Activated naive CD8-positive, alpha-beta T cell (primary cell): ENCODE results near the gene SGIP1.

Experiments used
- H3K27ac Mint-ChIP-seq: one replicate; pipeline ENCODE4 v1.8.0; 2021; ENCODE audit warnings: mixed read lengths
- H3K27me3 Mint-ChIP-seq: one replicate; pipeline ENCODE4 v1.8.0; 2021; ENCODE audit warnings: mixed read lengths
- H3K36me3 Mint-ChIP-seq: one replicate; pipeline ENCODE4 v1.8.0; 2021; ENCODE audit warnings: mixed read lengths
- H3K4me1 Mint-ChIP-seq: one replicate; pipeline ENCODE4 v1.8.0; 2021; ENCODE audit warnings: low read depth, mixed read lengths
- H3K4me3 Mint-ChIP-seq: one replicate; pipeline ENCODE4 v1.8.0; 2021; ENCODE audit warnings: mild to moderate bottlenecking, mixed read lengths
- H3K9me3 Mint-ChIP-seq: one replicate; pipeline ENCODE4 v1.8.0; 2021; ENCODE audit warnings: low read depth, mixed read lengths

Gene SGIP1

DNA sequence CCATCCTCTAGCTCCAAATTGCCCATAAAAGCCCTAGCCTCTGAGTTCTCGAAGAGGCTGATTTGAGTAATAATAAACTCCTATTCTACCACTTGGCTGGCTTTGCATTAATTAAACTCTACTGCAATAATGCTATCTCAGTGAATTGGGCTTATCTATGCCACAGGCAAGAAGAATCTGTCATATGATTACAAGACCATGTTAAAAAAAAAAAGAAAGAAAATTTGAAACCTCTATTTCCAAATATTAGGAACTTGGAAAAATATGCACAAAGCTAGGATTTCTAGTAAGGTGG, 27.6 kb upstream of the SGIP1 start:
- Mint-ChIP-seq H3K27ac (no peak overlapping the region), H3K9me3 (no peaks in the 10 kb centered on the region), H3K4me3 (no peak overlapping the region), H3K27me3 (peaks cover 4% of the 10 kb centered on the region), H3K36me3 (no peaks in the 10 kb centered on the region), H3K4me1 (no peaks in the 10 kb centered on the region)

DNA sequence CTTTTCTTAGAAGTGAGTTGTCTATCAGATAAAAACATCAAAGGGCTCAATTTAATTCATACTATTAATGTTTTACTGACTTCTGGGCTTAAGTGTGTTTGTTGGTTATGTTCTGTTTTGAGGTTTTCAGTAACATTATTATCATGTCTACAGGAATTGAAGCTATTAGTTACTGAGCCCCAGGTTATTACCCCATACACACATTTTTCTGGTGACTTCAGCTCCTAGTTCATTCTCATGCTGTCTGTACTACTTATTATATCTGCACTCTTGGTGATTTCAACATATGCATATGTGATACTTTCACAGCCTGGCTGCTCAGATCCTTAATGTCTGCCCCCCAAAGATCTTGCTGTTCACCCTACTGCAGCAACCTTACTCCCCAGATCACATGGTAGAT, 27.0 kb upstream of the SGIP1 start:
- H3K27me3 Mint-ChIP-seq, result peaks cover 2% of the 10 kb centered on the region
- no peak overlapping the region for H3K27ac Mint-ChIP-seq
- H3K4me1 Mint-ChIP-seq, result no peaks in the 10 kb centered on the region
- no peaks in the 10 kb centered on the region for H3K36me3 Mint-ChIP-seq
- H3K9me3 Mint-ChIP-seq, result no peaks in the 10 kb centered on the region
- no peak overlapping the region for H3K4me3 Mint-ChIP-seq

DNA sequence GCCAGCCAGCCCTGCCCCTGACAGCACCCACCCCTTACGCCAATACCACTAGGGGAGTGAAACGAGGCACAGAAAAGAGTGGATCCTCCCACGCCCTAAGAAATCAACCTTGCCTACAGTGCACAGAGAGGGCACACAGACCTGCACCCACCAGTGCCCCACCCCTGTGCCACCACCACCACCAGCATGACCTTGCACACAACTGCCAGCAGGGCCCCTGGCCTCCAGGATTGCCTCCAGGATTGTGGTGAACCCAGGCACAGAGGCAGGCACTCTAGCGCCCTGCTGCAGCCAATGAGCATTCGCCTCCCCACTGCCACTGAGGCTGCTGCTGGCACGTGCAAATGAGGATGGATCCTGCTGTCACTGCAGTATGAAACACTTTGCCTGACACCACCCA, 23.5 kb upstream of the SGIP1 start:
- Mint-ChIP-seq H3K4me3 (no peak overlapping the region), H3K27ac (no peak overlapping the region), H3K4me1 (no peaks in the 10 kb centered on the region), H3K9me3 (no peaks in the 10 kb centered on the region), H3K27me3 (peaks cover 4% of the 10 kb centered on the region), H3K36me3 (no peaks in the 10 kb centered on the region)

DNA sequence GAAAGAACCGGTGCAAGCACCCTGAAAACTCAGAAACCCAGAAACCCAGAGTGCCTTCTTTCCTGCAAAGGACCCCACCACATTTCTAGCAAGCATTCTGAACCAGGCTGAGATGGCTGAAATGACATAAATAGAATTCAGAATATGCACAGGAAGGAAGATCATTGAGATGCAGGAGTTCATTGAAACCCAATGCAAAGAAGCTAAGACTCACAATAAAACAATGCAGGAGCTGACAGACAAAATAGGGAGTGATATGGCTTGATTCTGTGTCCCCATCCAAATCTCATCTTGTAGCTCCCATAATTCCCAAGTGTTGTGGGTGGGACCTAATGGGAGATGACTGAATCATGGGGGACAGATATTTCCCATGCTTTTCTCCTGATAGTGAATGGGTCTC, 22.8 kb upstream of the SGIP1 start:
- Mint-ChIP-seq H3K36me3 (no peaks in the 10 kb centered on the region), H3K27me3 (peaks cover 4% of the 10 kb centered on the region), H3K9me3 (no peaks in the 10 kb centered on the region), H3K27ac (no peak overlapping the region), H3K4me1 (no peaks in the 10 kb centered on the region), H3K4me3 (no peak overlapping the region)

DNA sequence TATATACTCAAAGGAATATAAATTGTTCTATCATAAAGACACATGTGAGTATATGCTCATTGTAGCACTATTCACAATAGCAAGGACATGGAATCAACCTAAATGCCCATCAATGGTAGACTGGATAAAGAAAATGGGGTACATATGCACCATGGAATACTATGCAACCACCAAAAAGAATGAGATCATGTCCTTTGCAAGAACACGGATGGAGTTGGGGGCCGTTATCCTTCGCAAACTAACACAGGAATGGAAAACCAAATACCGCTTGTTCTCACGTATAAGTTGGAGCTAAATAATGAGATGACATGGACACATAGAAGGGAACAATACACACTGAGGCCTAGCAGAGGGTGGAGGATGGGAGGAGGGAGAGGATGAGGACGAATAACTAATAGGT, 16.0 kb upstream of the SGIP1 start:
- peaks cover 2% of the 10 kb centered on the region for H3K27me3 Mint-ChIP-seq
- no peak overlapping the region for H3K27ac Mint-ChIP-seq
- H3K4me3 Mint-ChIP-seq, result no peak overlapping the region
- no peaks in the 10 kb centered on the region for H3K4me1 Mint-ChIP-seq
- no peaks in the 10 kb centered on the region for H3K36me3 Mint-ChIP-seq
- H3K9me3 Mint-ChIP-seq, result no peaks in the 10 kb centered on the region

DNA sequence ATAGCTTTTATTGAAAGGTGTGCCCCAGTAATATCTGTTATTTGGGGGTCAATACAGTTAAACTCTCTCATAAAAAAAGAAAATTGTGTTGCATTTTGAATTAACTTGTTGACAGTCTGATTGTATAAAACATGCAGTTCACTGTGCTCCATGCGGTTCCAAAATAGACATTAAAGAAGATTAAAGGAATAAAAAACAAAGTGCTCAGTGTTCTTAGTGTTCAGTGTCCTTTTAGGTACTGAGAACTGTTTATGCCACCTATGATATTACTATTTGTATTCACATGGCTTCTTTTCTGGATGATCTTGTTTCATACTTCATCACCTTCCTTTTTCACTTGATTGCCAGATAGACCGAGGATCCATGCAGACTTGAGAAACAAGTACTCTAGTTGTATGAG, 15.3 kb upstream of the SGIP1 start:
- no peak overlapping the region for H3K4me3 Mint-ChIP-seq
- no peaks in the 10 kb centered on the region for H3K27me3 Mint-ChIP-seq
- H3K9me3 Mint-ChIP-seq, result no peaks in the 10 kb centered on the region
- no peaks in the 10 kb centered on the region for H3K36me3 Mint-ChIP-seq
- H3K27ac Mint-ChIP-seq, result no peak overlapping the region
- no peaks in the 10 kb centered on the region for H3K4me1 Mint-ChIP-seq

DNA sequence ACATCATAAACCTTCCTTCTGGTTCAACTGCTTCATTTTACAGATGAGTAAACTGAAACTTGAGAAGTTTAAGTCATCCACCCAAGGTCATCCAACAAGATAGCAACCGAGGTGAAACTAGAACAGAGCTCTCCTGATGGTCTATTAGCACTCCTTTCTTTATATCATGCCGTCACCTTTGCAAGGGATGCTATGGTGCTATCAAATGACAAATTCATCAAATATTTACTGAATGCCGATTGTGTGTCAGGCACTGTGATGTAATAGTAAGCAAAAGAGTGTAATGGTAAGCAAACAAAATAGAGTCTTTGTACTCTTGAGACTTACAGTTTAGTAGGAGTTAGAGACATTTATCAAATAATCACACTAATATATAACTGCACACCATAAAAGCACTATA, 14.0 kb upstream of the SGIP1 start:
- no peaks in the 10 kb centered on the region for H3K4me1 Mint-ChIP-seq
- no peak overlapping the region for H3K4me3 Mint-ChIP-seq
- H3K9me3 Mint-ChIP-seq, result no peaks in the 10 kb centered on the region
- no peaks in the 10 kb centered on the region for H3K36me3 Mint-ChIP-seq
- H3K27me3 Mint-ChIP-seq, result no peaks in the 10 kb centered on the region
- no peak overlapping the region for H3K27ac Mint-ChIP-seq

DNA sequence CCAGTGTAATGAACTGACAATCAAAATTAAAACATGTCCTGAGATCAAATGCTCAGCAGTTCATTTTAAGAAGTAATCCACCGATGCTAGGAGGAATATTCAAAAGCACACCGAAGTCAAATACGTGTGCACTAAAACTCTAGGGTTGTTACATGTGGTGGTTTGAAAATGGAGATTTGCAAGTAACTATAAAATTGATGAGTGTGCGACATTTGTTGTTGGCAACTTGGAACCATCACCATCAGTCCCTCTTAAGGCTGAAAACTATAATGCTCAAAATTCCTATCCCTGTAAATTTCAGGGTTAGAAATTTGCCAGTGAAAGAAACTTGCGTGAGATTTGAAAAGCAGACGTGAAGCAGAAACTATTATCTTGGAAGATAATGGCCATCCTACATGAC, 13.3 kb upstream of the SGIP1 start:
- no peak overlapping the region for H3K4me3 Mint-ChIP-seq
- H3K27ac Mint-ChIP-seq, result no peak overlapping the region
- H3K27me3 Mint-ChIP-seq, result no peaks in the 10 kb centered on the region
- H3K4me1 Mint-ChIP-seq, result no peaks in the 10 kb centered on the region
- no peaks in the 10 kb centered on the region for H3K9me3 Mint-ChIP-seq
- H3K36me3 Mint-ChIP-seq, result no peaks in the 10 kb centered on the region

DNA sequence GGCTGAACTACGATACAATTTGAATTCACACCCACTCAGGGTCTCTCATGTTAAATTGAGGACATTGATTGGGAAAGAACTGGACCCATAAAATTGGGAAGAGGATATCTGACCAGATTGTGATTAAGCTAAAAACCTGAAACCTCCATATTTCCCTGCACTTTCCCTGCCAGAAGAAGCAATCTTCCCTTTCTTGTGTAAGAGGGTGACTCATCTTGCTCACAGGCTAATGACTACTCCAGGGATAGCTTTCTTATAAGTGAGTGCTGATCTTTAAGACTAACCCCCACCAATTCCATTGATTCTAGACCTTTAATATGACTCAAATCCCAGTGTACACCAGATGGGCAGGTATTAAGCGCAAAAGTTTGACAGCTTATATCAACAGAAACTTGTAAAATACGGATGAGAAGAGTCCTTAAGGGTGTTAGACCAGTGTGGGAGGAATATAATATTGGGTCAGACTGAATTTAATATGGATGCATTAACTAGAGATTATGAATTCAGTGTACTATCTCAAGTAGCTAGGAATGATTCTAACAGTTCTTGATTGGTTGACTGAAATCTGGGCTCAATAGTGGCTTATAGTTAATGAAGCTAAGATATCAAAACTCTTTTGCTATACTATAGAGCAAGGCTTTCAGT, 12.1 kb upstream of the SGIP1 start:
- Mint-ChIP-seq H3K27ac (no peak overlapping the region), H3K36me3 (no peaks in the 10 kb centered on the region), H3K4me1 (no peaks in the 10 kb centered on the region), H3K9me3 (no peaks in the 10 kb centered on the region), H3K4me3 (no peak overlapping the region), H3K27me3 (no peaks in the 10 kb centered on the region)

DNA sequence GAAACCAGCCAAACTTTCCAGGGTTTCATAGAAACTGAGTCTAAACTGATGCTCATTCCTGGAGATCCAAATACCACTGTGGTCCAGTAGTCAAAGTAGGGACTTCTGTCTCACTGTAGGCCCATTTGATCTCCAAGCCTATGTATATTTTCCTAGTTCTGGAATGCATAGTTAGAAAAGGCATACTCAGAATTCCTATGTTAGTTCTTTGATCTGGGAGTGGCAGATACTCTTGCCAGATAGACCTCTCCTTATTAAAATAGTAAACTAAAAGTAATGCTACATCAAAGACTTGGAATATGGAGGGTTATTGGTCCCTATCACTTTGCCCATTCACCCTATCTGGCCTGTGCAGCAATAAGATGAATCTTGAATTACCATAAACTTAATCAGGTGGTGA, 10.4 kb upstream of the SGIP1 start:
- no peaks in the 10 kb centered on the region for H3K9me3 Mint-ChIP-seq
- no peaks in the 10 kb centered on the region for H3K4me1 Mint-ChIP-seq
- H3K36me3 Mint-ChIP-seq, result no peaks in the 10 kb centered on the region
- no peak overlapping the region for H3K4me3 Mint-ChIP-seq
- no peak overlapping the region for H3K27ac Mint-ChIP-seq
- no peaks in the 10 kb centered on the region for H3K27me3 Mint-ChIP-seq

DNA sequence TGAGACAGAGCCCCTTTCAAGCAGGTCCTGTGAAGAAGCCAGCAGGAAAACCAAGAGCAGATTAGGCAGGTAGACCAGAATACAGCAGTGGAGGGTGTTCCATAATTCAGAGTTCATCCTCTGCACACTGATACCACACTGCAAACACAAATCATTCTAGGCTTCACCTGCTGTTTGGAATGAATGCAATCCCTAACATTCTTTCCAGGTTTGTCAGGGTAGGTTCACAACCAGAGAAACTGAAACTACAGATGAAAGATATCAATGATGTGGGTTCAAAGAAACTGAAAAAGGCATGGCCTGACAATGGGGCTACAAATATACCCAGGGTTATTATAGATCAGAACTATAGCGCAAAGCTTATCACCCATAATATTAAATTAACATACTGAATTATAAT, 8.9 kb upstream of the SGIP1 start:
- Mint-ChIP-seq H3K27me3 (peaks cover 9% of the 10 kb centered on the region), H3K9me3 (no peaks in the 10 kb centered on the region), H3K4me3 (no peak overlapping the region)

DNA sequence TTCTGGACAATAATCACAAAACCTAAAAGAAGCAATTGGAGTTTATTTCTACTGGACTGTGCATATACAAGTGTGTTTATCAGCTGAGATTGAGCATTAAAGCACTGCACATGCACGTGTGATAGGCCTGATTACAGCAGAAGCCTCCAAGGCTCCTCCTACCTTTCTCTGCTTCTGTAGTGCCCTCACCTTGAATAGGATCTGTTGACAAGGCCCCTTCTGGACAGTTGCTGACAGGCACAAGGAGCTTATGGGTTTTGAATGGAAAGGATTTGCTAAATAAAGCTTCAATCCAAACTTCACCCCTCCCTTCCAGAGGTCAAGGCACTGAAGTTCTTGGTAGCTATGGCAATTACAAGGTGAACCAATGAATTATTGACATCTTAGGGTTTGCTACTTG, 7.9 kb upstream of the SGIP1 start:
- Mint-ChIP-seq H3K4me3 (no peak overlapping the region), H3K4me1 (no peaks in the 10 kb centered on the region), H3K9me3 (no peaks in the 10 kb centered on the region), H3K27ac (no peak overlapping the region), H3K36me3 (no peaks in the 10 kb centered on the region), H3K27me3 (peaks cover 12% of the 10 kb centered on the region)

More for the DNA sequence above, 8.9 kb upstream of the SGIP1 start:
- Mint-ChIP-seq H3K36me3 (no peaks in the 10 kb centered on the region), H3K4me1 (no peaks in the 10 kb centered on the region), H3K27ac (no peak overlapping the region)

DNA sequence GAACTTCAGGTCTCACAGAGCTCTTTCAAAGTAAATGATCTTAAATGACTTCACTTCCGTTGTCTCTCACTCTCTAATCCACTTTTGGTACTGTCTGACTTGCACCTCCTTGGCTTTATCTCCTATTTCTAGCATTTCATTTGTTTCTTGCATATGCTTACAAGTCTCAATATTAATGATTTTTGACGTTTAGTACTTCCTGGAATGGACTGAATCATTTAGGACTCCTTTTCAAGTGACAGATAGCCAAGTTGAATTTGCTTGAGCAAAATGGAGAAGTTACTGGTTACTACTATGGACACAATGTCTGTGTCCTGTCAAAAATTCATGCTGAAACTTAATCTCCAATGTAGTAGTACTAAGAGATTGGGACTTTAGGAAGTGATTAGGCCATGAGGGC, 7.0 kb upstream of the SGIP1 start:
- no peak overlapping the region for H3K27ac Mint-ChIP-seq
- no peak overlapping the region for H3K4me3 Mint-ChIP-seq
- H3K9me3 Mint-ChIP-seq, result no peaks in the 10 kb centered on the region
- peaks cover 20% of the 10 kb centered on the region for H3K27me3 Mint-ChIP-seq
- H3K36me3 Mint-ChIP-seq, result no peaks in the 10 kb centered on the region
- H3K4me1 Mint-ChIP-seq, result peaks cover 2% of the 10 kb centered on the region

DNA sequence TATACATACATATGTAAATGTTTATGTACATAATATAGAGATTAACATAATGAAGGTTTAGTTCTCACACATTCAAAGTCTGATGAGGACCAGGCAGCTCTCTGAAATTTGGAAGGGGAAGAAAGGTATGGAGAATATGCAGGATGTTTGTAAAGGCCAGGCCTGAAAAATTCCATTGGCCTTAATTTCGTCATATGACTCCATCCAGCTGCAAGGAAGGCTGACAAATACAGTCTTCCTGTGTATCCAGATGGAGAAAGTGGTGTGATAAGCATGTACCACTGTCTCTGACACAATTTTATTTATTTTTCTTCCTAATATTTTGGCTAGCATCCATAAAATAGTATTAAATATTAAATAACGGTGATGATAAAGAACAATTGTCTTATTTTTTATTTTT, 6.3 kb upstream of the SGIP1 start:
- H3K9me3 Mint-ChIP-seq, result no peaks in the 10 kb centered on the region
- H3K27ac Mint-ChIP-seq, result no peak overlapping the region
- peaks cover 24% of the 10 kb centered on the region for H3K27me3 Mint-ChIP-seq
- H3K4me3 Mint-ChIP-seq, result no peak overlapping the region
- H3K4me1 Mint-ChIP-seq, result peaks cover 5% of the 10 kb centered on the region
- no peaks in the 10 kb centered on the region for H3K36me3 Mint-ChIP-seq

DNA sequence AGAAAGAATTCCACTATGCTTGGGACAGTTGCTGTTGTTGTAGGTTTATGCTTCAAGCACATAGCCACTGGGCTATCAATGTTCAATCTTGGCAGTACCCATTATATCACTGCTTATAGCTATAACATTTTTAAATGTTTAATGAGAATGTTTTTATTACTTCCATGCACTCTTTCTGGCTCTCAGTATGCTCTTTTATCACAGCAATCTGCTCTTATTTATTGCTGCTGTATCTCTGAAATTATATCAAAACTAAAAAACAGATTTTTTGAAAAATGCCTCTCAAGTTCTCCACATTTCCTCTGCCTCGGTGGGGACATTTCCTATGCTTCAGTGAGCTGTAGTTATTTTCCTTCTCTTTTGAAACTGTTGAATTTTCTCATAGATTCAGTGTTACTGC, 5.4 kb upstream of the SGIP1 start:
- Mint-ChIP-seq H3K27me3 (peaks cover 28% of the 10 kb centered on the region), H3K4me1 (peaks cover 12% of the 10 kb centered on the region), H3K36me3 (no peaks in the 10 kb centered on the region), H3K9me3 (no peaks in the 10 kb centered on the region), H3K27ac (no peak overlapping the region), H3K4me3 (no peak overlapping the region)

DNA sequence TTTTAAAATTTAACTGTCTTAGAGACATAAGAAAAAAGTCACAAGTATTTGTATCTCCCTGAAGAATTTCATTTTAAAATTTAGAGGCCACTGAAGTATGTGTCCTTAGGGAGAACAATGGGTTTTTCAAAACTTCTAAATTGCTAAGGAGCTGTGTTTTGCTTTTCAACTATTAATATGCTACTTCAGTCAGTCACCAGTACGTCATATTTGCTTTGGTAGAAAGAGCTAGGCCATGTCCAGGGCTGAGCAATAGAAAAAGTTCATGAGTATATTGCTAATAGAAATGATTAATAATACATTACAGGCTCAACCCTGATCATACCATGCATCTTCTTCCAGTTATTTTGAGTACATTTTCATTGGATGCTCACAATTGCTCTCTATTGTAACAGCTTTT, 1.7 kb upstream of the SGIP1 start:
- H3K36me3 Mint-ChIP-seq, result no peaks in the 10 kb centered on the region
- H3K27ac Mint-ChIP-seq, result no peak overlapping the region
- H3K27me3 Mint-ChIP-seq, result peaks cover 34% of the 10 kb centered on the region
- H3K4me3 Mint-ChIP-seq, result peak overlapping the region; percentile 93
- H3K9me3 Mint-ChIP-seq, result no peaks in the 10 kb centered on the region
- peaks cover 13% of the 10 kb centered on the region for H3K4me1 Mint-ChIP-seq
